Activated B cell treated with CpG ODN at 0.5 μM for 24 hours (primary cell): Measurements from ENCODE around the gene AKAP8L. TPM values are rescaled to one million over a fixed set of nuclear protein-coding genes. Genes with fewer than 3 reads are reported as not detected.
"Not testable (repeated sequence)": the region's sequence is repeated elsewhere in the genome, so short reads cannot be mapped to it uniquely, and the experiment has no call there.

Experiments
- ATAC-seq: fragments of 200-7000 bp; cut with Tn5 transposase; one replicate; pipeline ENCODE4 v1.10.0; 2021; ENCODE audit warnings: low read depth, mild to moderate bottlenecking, moderate library complexity
- CTCF ChIA-PET: fragments of 350-600 bp; sonication (Branson Sonifier 250); formaldehyde crosslinking; loops from one replicate; lab custom pipeline; 2021; ENCODE audit warnings: antibody characterized with exemption; lab: Charles Lee
- POLR2A ChIA-PET: fragments of 350-600 bp; sonication (Branson Sonifier 250); formaldehyde crosslinking; loops from one replicate; lab custom pipeline; 2021; ENCODE audit warnings: antibody characterized with exemption; lab: Charles Lee
- DNase-seq: peaks from one replicate; pipeline ENCODE4 v3.0.0; 2022
- H3K27ac Mint-ChIP-seq: one replicate; pipeline ENCODE4 v1.8.0; 2020; ENCODE audit warnings: mixed read lengths
- H3K27me3 Mint-ChIP-seq: one replicate; pipeline ENCODE4 v1.8.0; 2021; ENCODE audit warnings: mixed read lengths
- H3K36me3 Mint-ChIP-seq: one replicate; pipeline ENCODE4 v1.8.0; 2021; ENCODE audit warnings: low read depth, mixed read lengths
- H3K4me1 Mint-ChIP-seq: one replicate; pipeline ENCODE4 v1.8.0; 2021; ENCODE audit warnings: mixed read lengths
- H3K4me3 Mint-ChIP-seq: one replicate; pipeline ENCODE4 v1.8.0; 2020; ENCODE audit warnings: mild to moderate bottlenecking, mixed read lengths
- H3K9me3 Mint-ChIP-seq: one replicate; pipeline ENCODE4 v1.8.0; 2020; ENCODE audit warnings: mixed read lengths
- intact Hi-C: fragments of 100-400 bp; cut with micrococcal nuclease; formaldehyde crosslinking; loops from one replicate; pipeline ENCODE4 v1.15.1; 2024
- total RNA-seq: library from RNA; stranded (reverse); gene quantifications from 2 replicates; pipeline ENCODE4 v1.2.3, GENCODE V29; 2022
- TF ChIP-seq, protein P1 (sequence below): fragments of 200-600 bp; IDR thresholded peaks from one replicate; pipeline ENCODE4 v1.8.0; 2022; ENCODE audit warnings: antibody characterized with exemption, mild to moderate bottlenecking

Gene AKAP8L
- total RNA-seq, 1 donor from 2014 or later: 163 TPM

DNA sequence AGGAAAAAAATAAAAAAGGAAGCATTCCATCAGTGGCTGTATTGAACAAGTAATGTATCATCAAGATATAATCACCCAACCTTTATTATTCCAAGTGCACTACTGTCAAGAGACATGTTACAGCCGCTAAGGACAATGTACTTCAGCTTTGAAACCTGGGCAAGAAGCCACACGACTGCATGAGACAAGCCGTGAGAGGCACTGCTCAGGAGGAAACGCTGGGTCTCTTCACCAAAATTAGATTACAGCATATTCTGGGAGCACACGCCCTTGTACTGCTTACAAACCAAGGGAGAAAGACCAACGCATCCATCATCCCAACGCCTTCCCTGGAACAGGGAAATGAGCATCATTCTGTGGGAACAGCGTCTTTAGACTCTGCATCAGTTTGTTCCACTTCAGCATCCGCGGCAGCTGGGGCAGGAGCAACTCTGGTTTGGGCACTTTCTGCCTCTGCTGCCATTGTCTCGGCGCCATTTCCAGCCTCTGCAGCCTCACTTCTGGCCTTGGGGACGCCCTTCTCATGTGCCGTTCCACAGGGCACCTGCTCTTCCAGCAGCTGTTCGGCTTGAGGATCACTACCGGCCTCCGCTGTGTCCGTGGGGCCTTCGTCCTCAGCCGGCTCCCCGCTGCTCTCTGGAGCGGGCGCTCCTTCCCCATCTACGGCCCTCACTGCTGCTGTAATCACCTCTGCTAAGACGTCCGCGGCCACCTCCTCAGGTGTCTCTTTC is 64.1 kb downstream of the AKAP8L start:
- no peak overlapping the region for H3K4me3 Mint-ChIP-seq
- no peaks in the 10 kb centered on the region for H3K4me1 Mint-ChIP-seq
- POLR2A ChIA-PET: interaction anchor here (0.6 kb wide), 1 partner anchor 25 kb away, joined by 3 read pairs; the partner anchor contains the start of gene AKAP8
- H3K27me3 Mint-ChIP-seq: no peaks in the 10 kb centered on the region
- CTCF ChIA-PET: no interaction called here
- peak overlapping the region; percentile 32 for H3K27ac Mint-ChIP-seq
- intact Hi-C loops: no loop called here
- DNase-seq (no peak), ATAC-seq (no peak)
- TF ChIP-seq, protein P1, sequence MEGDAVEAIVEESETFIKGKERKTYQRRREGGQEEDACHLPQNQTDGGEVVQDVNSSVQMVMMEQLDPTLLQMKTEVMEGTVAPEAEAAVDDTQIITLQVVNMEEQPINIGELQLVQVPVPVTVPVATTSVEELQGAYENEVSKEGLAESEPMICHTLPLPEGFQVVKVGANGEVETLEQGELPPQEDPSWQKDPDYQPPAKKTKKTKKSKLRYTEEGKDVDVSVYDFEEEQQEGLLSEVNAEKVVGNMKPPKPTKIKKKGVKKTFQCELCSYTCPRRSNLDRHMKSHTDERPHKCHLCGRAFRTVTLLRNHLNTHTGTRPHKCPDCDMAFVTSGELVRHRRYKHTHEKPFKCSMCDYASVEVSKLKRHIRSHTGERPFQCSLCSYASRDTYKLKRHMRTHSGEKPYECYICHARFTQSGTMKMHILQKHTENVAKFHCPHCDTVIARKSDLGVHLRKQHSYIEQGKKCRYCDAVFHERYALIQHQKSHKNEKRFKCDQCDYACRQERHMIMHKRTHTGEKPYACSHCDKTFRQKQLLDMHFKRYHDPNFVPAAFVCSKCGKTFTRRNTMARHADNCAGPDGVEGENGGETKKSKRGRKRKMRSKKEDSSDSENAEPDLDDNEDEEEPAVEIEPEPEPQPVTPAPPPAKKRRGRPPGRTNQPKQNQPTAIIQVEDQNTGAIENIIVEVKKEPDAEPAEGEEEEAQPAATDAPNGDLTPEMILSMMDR: no peak
- H3K36me3 Mint-ChIP-seq: peaks cover 63% of the 10 kb centered on the region
- no peaks in the 10 kb centered on the region for H3K9me3 Mint-ChIP-seq

DNA sequence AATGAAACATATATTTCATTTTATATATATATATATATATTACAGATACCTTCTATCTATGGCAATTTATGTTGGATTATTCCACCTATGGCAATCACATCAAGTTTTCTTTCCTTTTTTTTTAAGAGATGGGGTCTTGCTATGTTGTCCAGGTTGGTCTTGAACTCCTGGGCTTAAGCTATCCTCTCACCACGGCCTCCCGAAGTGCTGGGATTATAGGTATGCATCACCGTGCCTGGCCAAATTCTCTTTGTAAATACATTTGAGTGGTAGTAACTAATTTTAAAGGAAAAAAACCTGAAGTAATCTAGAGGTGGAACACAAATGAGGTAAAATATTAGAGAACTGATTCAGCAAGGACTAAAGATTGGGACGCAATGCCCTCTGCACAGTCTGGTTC is 64.9 kb downstream of the AKAP8L start:
- Mint-ChIP-seq H3K27me3 (no peaks in the 10 kb centered on the region), H3K27ac (no peak overlapping the region), H3K4me1 (peaks cover 3% of the 10 kb centered on the region), H3K9me3 (no peaks in the 10 kb centered on the region), H3K4me3 (no peak overlapping the region), H3K36me3 (peaks cover 58% of the 10 kb centered on the region)
- intact Hi-C loops: no loop called here
- ATAC-seq (no peak), DNase-seq (no peak)
- ChIA-PET POLR2A (interaction anchor here (0.6 kb wide), 1 partner anchor 26 kb away, joined by 3 read pairs; the partner anchor contains the start of gene AKAP8), CTCF (no interaction called here)
- TF ChIP-seq, protein P1: no peak

DNA sequence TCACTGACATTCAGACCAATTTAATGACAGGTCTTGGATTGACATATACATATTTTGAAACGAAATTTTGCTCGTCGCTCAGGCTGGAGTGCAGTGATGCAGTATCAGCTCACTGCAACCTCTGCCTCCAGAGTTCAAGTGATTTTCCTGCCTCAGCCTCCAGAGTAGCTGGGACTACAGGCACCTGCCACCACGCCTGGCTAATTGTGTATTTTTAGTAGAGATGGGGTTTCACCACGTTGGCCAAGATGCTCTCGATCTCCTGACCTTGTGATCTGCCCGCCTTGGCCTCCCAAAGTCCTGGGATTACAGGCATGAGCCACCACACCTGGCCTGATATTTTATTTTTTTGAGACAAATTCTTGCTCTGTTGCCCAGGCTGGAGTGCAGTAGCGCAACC is 66.3 kb downstream of the AKAP8L start:
- intact Hi-C loops, H3K4me3 Mint-ChIP-seq, ATAC-seq, H3K4me1 Mint-ChIP-seq, DNase-seq, H3K9me3 Mint-ChIP-seq, H3K27me3 Mint-ChIP-seq, CTCF ChIA-PET: not testable (repeated sequence)
- H3K27ac Mint-ChIP-seq: peak overlapping the region; percentile 59
- H3K36me3 Mint-ChIP-seq: peaks cover 46% of the 10 kb centered on the region
- POLR2A ChIA-PET: interaction anchor here (0.6 kb wide), 1 partner anchor 115 kb away, joined by 4 read pairs; no protein-coding TSS in a partner anchor

DNA sequence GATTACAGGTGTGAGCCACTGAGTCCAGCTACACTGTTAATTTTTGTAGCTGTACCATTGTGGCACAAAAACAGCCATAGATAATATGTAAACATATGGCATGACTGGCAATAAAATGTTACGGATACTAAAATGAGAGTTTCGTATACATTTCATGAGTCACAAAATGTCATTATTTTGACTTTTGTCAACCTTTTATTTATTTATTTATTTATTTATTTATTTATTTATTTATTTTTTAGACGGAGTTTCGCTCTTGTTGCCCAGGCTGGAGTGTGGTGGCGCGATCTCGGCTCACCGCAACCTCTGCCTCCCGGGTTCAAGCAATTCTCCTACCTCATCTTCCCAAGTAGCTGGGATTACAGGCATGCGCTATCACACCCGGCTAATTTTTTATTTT is 77.5 kb downstream of the AKAP8L start:
- H3K27me3 Mint-ChIP-seq, intact Hi-C loops, H3K4me1 Mint-ChIP-seq, H3K4me3 Mint-ChIP-seq, H3K9me3 Mint-ChIP-seq, CTCF ChIA-PET, ATAC-seq, H3K27ac Mint-ChIP-seq, DNase-seq, POLR2A ChIA-PET: not testable (repeated sequence)
- peaks cover 39% of the 10 kb centered on the region for H3K36me3 Mint-ChIP-seq

DNA sequence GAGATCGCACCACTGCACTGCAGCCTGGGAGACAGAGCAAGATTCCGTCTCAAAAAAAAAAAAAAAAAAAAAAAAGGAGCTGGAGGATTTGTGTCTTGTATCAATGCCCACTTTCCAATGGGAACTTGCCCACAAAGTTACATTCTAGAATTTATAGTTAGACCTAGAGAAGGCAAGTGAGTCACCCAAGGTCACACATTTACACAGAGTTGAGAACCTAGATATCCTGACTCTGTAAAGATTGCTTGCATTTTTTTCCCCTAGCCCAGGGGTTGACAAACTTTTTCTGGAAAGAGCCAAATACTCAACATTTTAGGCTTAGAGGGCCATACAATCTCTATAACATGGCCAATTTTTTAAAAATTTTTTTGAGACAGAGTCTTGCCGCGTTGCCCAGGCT is 78.7 kb downstream of the AKAP8L start:
- peaks cover under 1% of the 10 kb centered on the region for H3K4me1 Mint-ChIP-seq
- no peaks in the 10 kb centered on the region for H3K9me3 Mint-ChIP-seq
- intact Hi-C loops: no loop called here
- H3K4me3 Mint-ChIP-seq: no peak overlapping the region
- CTCF ChIA-PET: no interaction called here
- DNase-seq (no peak), ATAC-seq (no peak)
- POLR2A ChIA-PET: interaction anchor here (0.6 to 0.7 kb wide), 2 partner anchors 98 to 167 kb away, joined by 3 read pairs; no protein-coding TSS in a partner anchor
- H3K27ac Mint-ChIP-seq: no peak overlapping the region
- peaks cover 35% of the 10 kb centered on the region for H3K36me3 Mint-ChIP-seq
- TF ChIP-seq, protein P1: no peak
- no peaks in the 10 kb centered on the region for H3K27me3 Mint-ChIP-seq

DNA sequence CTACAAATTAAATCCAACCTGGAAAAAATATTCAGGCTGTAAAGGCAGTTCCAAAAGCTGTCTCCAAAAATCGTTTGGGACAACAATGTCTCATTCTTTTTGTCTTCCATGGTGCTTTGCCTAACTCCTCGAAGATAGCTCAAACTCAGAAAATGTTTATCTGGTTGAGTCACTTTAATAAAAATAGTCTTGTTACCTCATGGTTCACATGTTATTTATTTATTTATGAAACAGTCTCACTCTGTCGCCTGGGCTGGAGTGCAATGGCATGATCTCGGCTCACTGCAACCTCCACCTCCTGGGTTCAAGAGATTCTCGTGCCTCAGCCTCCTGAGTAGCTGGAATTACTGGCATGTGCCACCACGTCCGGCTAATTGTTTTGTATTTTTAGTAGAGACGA is 81.6 kb downstream of the AKAP8L start:
- Mint-ChIP-seq H3K27ac (no peak overlapping the region), H3K4me3 (no peak overlapping the region), H3K36me3 (peaks cover 27% of the 10 kb centered on the region), H3K27me3 (no peaks in the 10 kb centered on the region), H3K4me1 (peaks cover 22% of the 10 kb centered on the region), H3K9me3 (no peaks in the 10 kb centered on the region)
- DNase-seq (no peak), ATAC-seq (no peak)
- ChIA-PET CTCF (interaction anchor here (1.3 kb wide), 1 partner anchor 74 kb away, joined by 3 read pairs; no protein-coding TSS in a partner anchor), POLR2A (interaction anchor here (0.6 to 2.7 kb wide), 2 partner anchors 42 to 1696 kb away, joined by 6 to 13 read pairs; partner anchors contain the start of gene AKAP8)
- intact Hi-C loops: no loop called here
- TF ChIP-seq, protein P1: no peak

DNA sequence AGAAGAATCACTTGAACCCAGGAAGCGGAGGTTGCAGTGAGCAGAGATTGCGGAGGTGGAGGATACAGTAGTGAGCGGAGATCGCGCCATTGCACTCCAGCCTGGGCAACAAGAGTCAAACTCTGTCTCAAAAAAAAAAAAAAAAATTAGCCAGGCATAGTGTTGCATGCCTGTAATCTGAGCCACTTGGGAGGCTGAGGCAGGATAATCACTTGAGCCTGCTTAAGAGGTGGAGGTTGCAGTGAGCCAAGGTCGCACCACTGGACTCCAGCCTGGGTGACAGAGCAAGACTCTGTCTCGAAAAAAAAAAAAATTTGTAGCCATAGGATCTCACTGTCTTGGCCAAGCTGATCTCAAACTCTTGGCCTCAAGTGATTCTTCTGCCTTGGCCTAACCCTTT is 82.8 kb downstream of the AKAP8L start:
- H3K4me1 Mint-ChIP-seq: peaks cover 25% of the 10 kb centered on the region
- H3K27ac Mint-ChIP-seq, H3K27me3 Mint-ChIP-seq, H3K9me3 Mint-ChIP-seq, DNase-seq, ATAC-seq, intact Hi-C loops, H3K4me3 Mint-ChIP-seq, CTCF ChIA-PET: not testable (repeated sequence)
- POLR2A ChIA-PET: interaction anchor here (0.6 to 0.7 kb wide), 2 partner anchors 19 to 131 kb away, joined by 3 to 10 read pairs; no protein-coding TSS in a partner anchor
- peaks cover 30% of the 10 kb centered on the region for H3K36me3 Mint-ChIP-seq
